Dermis blood vessel endothelial cell (primary cell): ENCODE data around the gene RNU11. TPM values are rescaled to one million over a fixed set of nuclear protein-coding genes. Genes with fewer than 3 reads are reported as not detected.
"Not testable (repeated sequence)": the region's sequence is repeated elsewhere in the genome, so short reads cannot be mapped to it uniquely, and the experiment has no call there.

Experiments
- DNase-seq: peaks from one replicate; pipeline ENCODE4 v3.0.0; 2010
- total RNA-seq: library from RNA; depleted of rRNA; stranded (reverse); fragments of >200 nt; gene quantifications from 2 replicates; pipeline ENCODE4 v1.2.3, GENCODE V29; 2014

RNU11 gene
- total RNA-seq, 1 donor from 2014 or later = not detected

DNA sequence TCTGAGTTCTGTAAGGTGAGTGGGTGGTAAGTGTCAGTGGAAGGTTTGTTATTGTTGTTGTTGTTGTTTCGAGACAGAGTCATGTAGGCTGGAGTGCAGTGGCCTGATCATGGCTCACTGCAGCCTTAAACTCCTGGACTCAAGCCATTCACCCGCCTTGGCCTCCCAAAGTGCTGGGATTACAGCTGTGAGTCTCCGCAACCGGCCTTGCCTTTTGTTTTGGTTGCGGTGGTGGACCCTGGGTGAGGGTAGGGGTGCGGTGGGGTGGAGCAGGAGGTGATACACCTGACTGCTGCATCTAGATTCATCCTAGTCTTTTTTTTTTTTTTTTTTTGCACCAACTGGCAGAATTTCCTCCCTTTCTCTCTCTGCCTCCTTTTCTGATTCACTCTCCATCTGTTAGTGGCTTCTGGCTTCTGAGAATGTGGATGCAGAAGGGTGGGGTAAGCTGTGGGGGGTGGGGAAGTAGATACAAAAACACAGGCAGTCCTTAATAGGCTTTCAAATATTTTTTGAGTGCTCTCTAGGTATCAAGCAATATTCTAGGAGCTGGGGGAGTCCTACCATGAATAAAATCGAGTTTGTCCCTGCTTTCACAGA, 15.6 kb downstream of the RNU11 start:
- DNase-seq = no peak

DNA sequence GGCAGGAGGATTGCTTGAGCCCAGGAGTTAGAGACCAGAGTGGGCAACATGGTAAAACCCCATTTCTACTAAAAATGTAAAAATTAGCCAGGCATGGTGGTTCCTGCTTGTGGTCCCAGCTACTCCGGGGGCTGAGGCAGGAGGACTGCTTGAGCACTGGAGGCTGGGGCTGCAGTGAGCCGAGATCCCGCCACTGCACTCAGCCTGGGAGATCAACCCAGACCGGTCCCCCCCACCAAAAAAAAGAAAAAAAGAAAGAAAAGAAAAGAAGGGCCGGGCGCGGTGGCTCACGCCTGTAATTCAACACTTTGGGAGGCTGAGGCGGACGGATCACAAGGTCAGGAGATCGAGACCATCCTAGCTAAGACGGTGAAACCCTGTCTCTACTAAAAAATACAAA, 18.4 kb downstream of the RNU11 start:
- DNase-seq = no peak

DNA sequence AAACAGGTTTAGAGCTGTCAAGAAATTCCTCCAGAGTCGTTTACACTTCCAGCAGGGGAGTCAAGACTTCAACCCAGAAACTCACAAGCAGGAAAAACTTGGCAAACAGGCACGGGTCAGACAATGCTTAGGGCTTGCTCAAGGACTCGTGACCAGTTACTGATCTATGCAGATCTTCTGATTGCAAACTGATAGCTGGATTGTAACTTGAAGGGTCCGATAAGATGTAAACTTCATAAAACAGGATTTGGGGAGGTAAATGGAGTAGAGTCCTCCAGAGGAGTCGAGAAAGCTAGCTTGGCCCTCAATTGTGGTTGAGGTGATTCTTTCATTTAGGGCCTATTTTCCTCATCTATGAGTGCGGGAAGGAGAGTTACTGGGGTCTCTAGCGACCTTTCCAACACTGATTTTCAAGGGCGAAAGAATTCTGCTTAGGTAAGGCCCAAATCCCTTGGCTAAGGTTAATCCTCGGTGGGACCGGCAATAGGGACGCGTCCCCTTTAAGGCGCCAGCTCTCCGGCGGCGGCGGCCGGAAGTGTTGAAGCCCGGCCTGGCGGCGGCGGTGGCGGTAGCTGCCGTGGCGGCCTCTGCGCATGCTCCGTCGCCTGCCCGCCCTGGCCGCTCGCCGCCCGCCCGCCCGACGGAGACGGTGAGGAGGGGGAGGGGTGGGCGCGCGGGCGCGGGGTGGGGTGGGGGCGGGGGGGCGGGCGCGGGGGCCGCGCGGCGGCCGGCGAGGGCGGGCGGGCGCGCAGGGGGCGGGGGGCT, 20.0 kb downstream of the RNU11 start, which contains the start of gene GMEB1:
TSS of gene GMEB1 (plus strand) at position 594 of the 765 bp plus-strand sequence. CDS start 14,829 bp downstream, outside the sequence.
- peak; percentile 91 for DNase-seq

GRCh38 chr1:28668956-28669723, 20.7 kb downstream of the RNU11 start:
- DNase-seq = peak; percentile 51

GRCh38 chr1:28671254-28671780, 22.9 kb downstream of the RNU11 start:
- no peak for DNase-seq

- not testable (repeated sequence) for DNase-seq
Measured at GRCh38 chr1:28672971-28673370, 24.6 kb downstream of the RNU11 start.

DNA sequence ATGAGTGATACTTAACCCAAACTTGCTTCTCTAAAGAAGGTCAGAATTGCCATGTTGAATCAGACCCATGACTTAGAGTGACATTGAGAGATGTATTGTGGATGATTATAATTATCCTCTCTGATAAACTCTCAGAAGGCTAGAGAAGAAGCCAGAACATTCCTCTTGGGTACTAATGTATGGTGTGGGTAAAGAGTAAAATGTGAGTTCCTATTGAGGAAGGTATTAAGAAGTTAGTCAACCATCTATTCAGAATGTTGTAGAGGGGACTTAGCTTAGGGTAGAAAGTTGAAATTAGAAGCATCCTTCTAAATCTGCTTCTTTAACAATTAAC, 27.5 kb downstream of the RNU11 start:
- DNase-seq = no peak

- DNase-seq = no peak
Measured at GRCh38 chr1:28680151-28680550, 31.8 kb downstream of the RNU11 start.

- DNase-seq = no peak
Measured at GRCh38 chr1:28682840-28683239, 34.4 kb downstream of the RNU11 start.

- DNase-seq = no peak
Measured at GRCh38 chr1:28684937-28685336, 36.5 kb downstream of the RNU11 start.

DNA sequence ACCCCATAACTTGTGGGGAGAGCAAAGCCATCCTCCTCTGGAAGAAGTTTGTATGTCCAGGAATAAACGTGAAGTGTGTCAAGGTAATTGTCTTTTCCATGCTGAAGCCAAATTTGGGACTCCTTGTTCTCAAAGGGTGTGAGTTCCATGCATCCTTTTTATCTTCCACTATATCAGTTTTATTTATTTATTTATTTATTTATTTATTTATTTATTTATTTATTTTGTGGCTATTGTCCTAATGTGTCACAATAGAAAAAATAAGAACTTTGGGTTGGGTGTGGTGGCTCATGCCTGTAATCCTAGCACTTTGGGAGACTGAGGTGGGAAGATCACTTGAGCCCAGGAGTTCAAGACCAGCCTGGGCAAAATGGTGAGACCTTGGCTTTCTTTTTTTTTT, 43.2 kb downstream of the RNU11 start:
- not testable (repeated sequence) for DNase-seq

Other genes starting within 250 kb of the RNU11 start
- gene RCC1, start 142.6 kb upstream of the RNU11 start, total RNA-seq = 54.5 and 99.4 TPM in 2 replicates
- gene TRNAU1AP, start 95.5 kb upstream of the RNU11 start, total RNA-seq = 20.6 and 28.2 TPM in 2 replicates
- gene RAB42, start 56.3 kb upstream of the RNU11 start, total RNA-seq = 2.5 and 8.8 TPM in 2 replicates
- gene TAF12, start 5.5 kb upstream of the RNU11 start, total RNA-seq = 18.1 and 28.6 TPM in 2 replicates
- 13.9 and 14.1 TPM in 2 replicates for gene GMEB1, start 20.2 kb downstream of the RNU11 start, total RNA-seq
- gene YTHDF2, start 88.3 kb downstream of the RNU11 start, total RNA-seq = 94.1 and 103 TPM in 2 replicates
- gene OPRD1, start 163.6 kb downstream of the RNU11 start, total RNA-seq = under 0.01 TPM in 1 of 2 replicates, not detected in the other